ENCODE measurements around the gene RPRD1A. TPM values are rescaled to one million over a fixed set of nuclear protein-coding genes. Genes with fewer than 3 reads are reported as not detected.
A peak's percentile ranks its signal among the peaks of the same experiment; 100 is the strongest.

RPRD1A gene
- total and polyA plus RNA-seq, 4 donors, result 11.8 to 29.5 (median 16.6) TPM

GRCh38 chr18:36096955-36097354, 29.6 kb upstream of the RPRD1A start:
- DNase-seq (ENCODE audit: low spot score), result no peak
- Histone ChIP-seq H3K36me3 (ENCODE audit: control insufficient read depth in 4 of 4, insufficient read depth in 3 of 4, low read depth in 1 of 4, low read length in 3 of 4) (no peaks in the 10 kb centered on the region), H3K27ac (ENCODE audit: low read depth in 1 of 2, low read length in 2 of 2) (no peak overlapping the region), H3K4me3 (ENCODE audit: low read depth in 1 of 3, low read length in 3 of 3) (no peak overlapping the region), H3K27me3 (ENCODE audit: control insufficient read depth in 4 of 4, insufficient read depth in 4 of 4, low read length in 3 of 4) (no peaks in the 10 kb centered on the region), H3K9me3 (ENCODE audit: control insufficient read depth in 4 of 4, low read length in 3 of 4) (peaks cover under 1 to 5% (median 4%) of the 10 kb centered on the region in 4 donors), H3K4me1 (ENCODE audit: control insufficient read depth in 4 of 4, insufficient read depth in 4 of 4, low read length in 3 of 4) (no peaks in the 10 kb centered on the region), H3K9ac (ENCODE audit: low read depth in 1 of 2, low read length in 2 of 2) (no peak overlapping the region)
- no peak for TF ChIP-seq YY1 (IDR thresholded peaks at IDR 0.05)
- TF ChIP-seq CTCF (IDR thresholded peaks at IDR 0.05; ENCODE audit: low read depth, low read length, missing input control), result no peak
- TF ChIP-seq TAF1 (conservative IDR thresholded peaks at IDR 0.05), result no peak
- no peak for TF ChIP-seq SP1 (IDR thresholded peaks at IDR 0.05)
- TF ChIP-seq JUND (IDR thresholded peaks at IDR 0.05), result no peak
- TF ChIP-seq FOXA1 (IDR thresholded peaks at IDR 0.05), result no peak
- TF ChIP-seq GABPA (IDR thresholded peaks at IDR 0.05 in 1 of 2, conservative IDR thresholded peaks at IDR 0.05 in 1 of 2), result no peak
- no peak for TF ChIP-seq RAD21 (IDR thresholded peaks at IDR 0.05)
- TF ChIP-seq HNF4G (IDR thresholded peaks at IDR 0.05), result no peak
- TF ChIP-seq REST (IDR thresholded peaks at IDR 0.05), result no peak
- TF ChIP-seq HNF4A (conservative IDR thresholded peaks at IDR 0.05), result no peak
- no peak for TF ChIP-seq NR2F2 (IDR thresholded peaks at IDR 0.05)
- TF ChIP-seq RXRA (IDR thresholded peaks at IDR 0.05), result no peak

GRCh38 chr18:36095936-36096519, 28.7 kb upstream of the RPRD1A start:
- Histone ChIP-seq H3K4me3 (ENCODE audit: low read depth in 1 of 3, low read length in 3 of 3) (no peak overlapping the region), H3K36me3 (ENCODE audit: control insufficient read depth in 4 of 4, insufficient read depth in 3 of 4, low read depth in 1 of 4, low read length in 3 of 4) (no peaks in the 10 kb centered on the region), H3K4me1 (ENCODE audit: control insufficient read depth in 4 of 4, insufficient read depth in 4 of 4, low read length in 3 of 4) (no peaks in the 10 kb centered on the region), H3K27me3 (ENCODE audit: control insufficient read depth in 4 of 4, insufficient read depth in 4 of 4, low read length in 3 of 4) (no peaks in the 10 kb centered on the region), H3K9me3 (ENCODE audit: control insufficient read depth in 4 of 4, low read length in 3 of 4) (no peaks in the 10 kb centered on the region), H3K27ac (ENCODE audit: low read depth in 1 of 2, low read length in 2 of 2) (no peak overlapping the region), H3K9ac (ENCODE audit: low read depth in 1 of 2, low read length in 2 of 2) (no peak overlapping the region)
- TF ChIP-seq RAD21 (IDR thresholded peaks at IDR 0.05) (peak; percentile 92 to 95), SP1 (IDR thresholded peaks at IDR 0.05) (no peak), ATF3 (IDR thresholded peaks at IDR 0.05) (no peak), HNF4G (IDR thresholded peaks at IDR 0.05) (no peak), ZBTB33 (IDR thresholded peaks at IDR 0.05) (no peak), JUND (IDR thresholded peaks at IDR 0.05) (no peak), YY1 (IDR thresholded peaks at IDR 0.05) (no peak), RXRA (IDR thresholded peaks at IDR 0.05) (no peak), CTCF (IDR thresholded peaks at IDR 0.05; ENCODE audit: low read depth, low read length, missing input control) (peak; percentile 58), MAX (IDR thresholded peaks at IDR 0.05) (no peak), GABPA (IDR thresholded peaks at IDR 0.05 in 1 of 2, conservative IDR thresholded peaks at IDR 0.05 in 1 of 2) (no peak), REST (IDR thresholded peaks at IDR 0.05) (no peak)
- DNase-seq (ENCODE audit: low spot score), result no peak
- 17% methylated on average over 1 of the region's 1 CpG for WGBS

All from liver (tissue), 9 donors.